Glutamatergic neuron (in vitro differentiated cells): Measurements from ENCODE around the gene ZFPM1. TPM values are rescaled to one million over a fixed set of nuclear protein-coding genes. Genes with fewer than 3 reads are reported as not detected.

Experiments
- DNase-seq: peaks from one replicate; pipeline ENCODE4 v3.0.0; 2022
- H3K27ac Mint-ChIP-seq: one replicate; pipeline ENCODE4 v1.8.0; 2020; ENCODE audit warnings: mild to moderate bottlenecking, mixed read lengths, inconsistent platforms; ENCODE audit not compliant: unreplicated experiment
- H3K27me3 Mint-ChIP-seq: one replicate; pipeline ENCODE4 v1.8.0; 2020; ENCODE audit warnings: mild to moderate bottlenecking, moderate library complexity, mixed read lengths, inconsistent platforms; ENCODE audit not compliant: unreplicated experiment
- H3K36me3 Mint-ChIP-seq: one replicate; pipeline ENCODE4 v1.8.0; 2020; ENCODE audit warnings: mild to moderate bottlenecking, mixed read lengths, inconsistent platforms; ENCODE audit not compliant: unreplicated experiment
- H3K4me1 Mint-ChIP-seq: one replicate; pipeline ENCODE4 v1.8.0; 2020; ENCODE audit warnings: mild to moderate bottlenecking, low read depth, mixed read lengths, inconsistent platforms; ENCODE audit not compliant: unreplicated experiment
- H3K4me3 Mint-ChIP-seq: one replicate; pipeline ENCODE4 v1.8.0; 2020; ENCODE audit warnings: mild to moderate bottlenecking, mixed read lengths, inconsistent platforms; ENCODE audit not compliant: unreplicated experiment
- H3K9me3 Mint-ChIP-seq: one replicate; pipeline ENCODE4 v1.8.0; 2020; ENCODE audit warnings: mild to moderate bottlenecking, moderate library complexity, mixed read lengths, inconsistent platforms; ENCODE audit not compliant: unreplicated experiment
- CTCF ChIP-seq: fragments of 200-600 bp; sonication (generic); IDR thresholded peaks from one replicate; pipeline ENCODE4 v1.5.0; 2021; ENCODE audit not compliant: partially characterized antibody, unreplicated experiment
- total RNA-seq: library from RNA; stranded (reverse); fragmentation: NEBNext Ultra II Directional; extraction: Animal tissue kit (Norgen Biotek cat#: 25700); gene quantifications from one replicate; pipeline ENCODE4 v1.2.1, GENCODE V29; 2021; ENCODE audit not compliant: unreplicated experiment

ZFPM1 gene
- total RNA-seq, 1 donor from 2014 or later: 11.1 TPM

GRCh38 chr16:88511906-88512305, 58.8 kb downstream of the ZFPM1 start:
- TF ChIP-seq CTCF: no peak
- H3K27ac Mint-ChIP-seq: no peak overlapping the region
- peaks cover 4% of the 10 kb centered on the region for H3K4me1 Mint-ChIP-seq
- H3K36me3 Mint-ChIP-seq: no peaks in the 10 kb centered on the region
- peaks cover 10% of the 10 kb centered on the region for H3K27me3 Mint-ChIP-seq
- no peak overlapping the region for H3K4me3 Mint-ChIP-seq
- peaks cover 3% of the 10 kb centered on the region for H3K9me3 Mint-ChIP-seq
- no peak for DNase-seq

- Mint-ChIP-seq H3K4me3 (no peak overlapping the region), H3K36me3 (no peaks in the 10 kb centered on the region), H3K4me1 (peaks cover 4% of the 10 kb centered on the region), H3K9me3 (peaks cover 4% of the 10 kb centered on the region), H3K27me3 (peaks cover 12% of the 10 kb centered on the region), H3K27ac (no peak overlapping the region)
- no peak for TF ChIP-seq CTCF
- DNase-seq: no peak
Observed at GRCh38 chr16:88512728-88513696, 59.9 kb downstream of the ZFPM1 start.

GRCh38 chr16:88514070-88514469, 61.0 kb downstream of the ZFPM1 start:
- H3K4me3 Mint-ChIP-seq: no peak overlapping the region
- no peak for TF ChIP-seq CTCF
- DNase-seq: no peak
- H3K27me3 Mint-ChIP-seq: peaks cover 12% of the 10 kb centered on the region
- H3K36me3 Mint-ChIP-seq: peaks cover 4% of the 10 kb centered on the region
- H3K9me3 Mint-ChIP-seq: peaks cover 9% of the 10 kb centered on the region
- no peak overlapping the region for H3K27ac Mint-ChIP-seq
- peaks cover 4% of the 10 kb centered on the region for H3K4me1 Mint-ChIP-seq

- Mint-ChIP-seq H3K4me3 (no peak overlapping the region), H3K36me3 (peaks cover 4% of the 10 kb centered on the region), H3K9me3 (peaks cover 10% of the 10 kb centered on the region), H3K4me1 (peaks cover 4% of the 10 kb centered on the region), H3K27me3 (peaks cover 12% of the 10 kb centered on the region), H3K27ac (no peak overlapping the region)
- TF ChIP-seq CTCF: no peak
- DNase-seq: no peak
Observed at GRCh38 chr16:88514526-88515232, 61.6 kb downstream of the ZFPM1 start.
